ENCODE data around the gene ZNF679. TPM values are rescaled to one million over a fixed set of nuclear protein-coding genes. Genes with fewer than 3 reads are reported as not detected.

ZNF679 gene
- total and polyA plus RNA-seq, 2 of the 13 experiments (the other 11 are each of a cell fraction or from before 2014, with no cell fraction given), result not detected

- no peaks in the 10 kb centered on the region for H3K27me3 ChIP-seq (ENCODE audit: control insufficient read depth in 1 of 2, insufficient read depth in 2 of 2, low read length in 2 of 2)
Measured at GRCh38 chr7:64183827-64184372, 44.4 kb upstream of the ZNF679 start.

More at GRCh38 chr7:64183827-64184372, 44.4 kb upstream of the ZNF679 start:
- no TSS peak for BruUV-seq (replicated peaks)
- 60% methylated on average over 1 of the region's 13 CpGs for WGBS (ENCODE audit: low lambda C conversion rate)
- DNase-seq (ENCODE audit: low spot score) (no peak), ATAC-seq (no peak; the same call in 2 of the 3 replicates), FAIRE-seq (no peak)
- ChIA-PET CTCF (ENCODE audit: low intra/inter-chr PET ratio, low total read pairs) (no interaction called here), POLR2A (no interaction called here)
- H3K9ac ChIP-seq (ENCODE audit: insufficient read depth, low read depth, low read length), result no peak overlapping the region
- no peak for TF ChIP-seq PHF8 (CRISPR knock-in tag; IDR thresholded peaks at IDR 0.05)
- no peak for TF ChIP-seq SP5 (CRISPR knock-in tag; IDR thresholded peaks at IDR 0.05; ENCODE audit: borderline replicate concordance, low read depth)
- TF ChIP-seq SAFB2 (CRISPR knock-in tag; IDR thresholded peaks at IDR 0.05; ENCODE audit: borderline replicate concordance, low read depth), result no peak
- no peak for TF ChIP-seq KAT2B (IDR thresholded peaks at IDR 0.05; ENCODE audit: borderline replicate concordance, low read depth, low read length)
- TF ChIP-seq KDM5B (CRISPR knock-in tag; IDR thresholded peaks at IDR 0.05; ENCODE audit: borderline replicate concordance), result no peak
- TF ChIP-seq STAG1 (CRISPR knock-in tag; IDR thresholded peaks at IDR 0.05), result no peak
- no peak for TF ChIP-seq RFX3 (CRISPR knock-in tag; IDR thresholded peaks at IDR 0.05)
- no peak for TF ChIP-seq DZIP1 (CRISPR knock-in tag; IDR thresholded peaks at IDR 0.05)
- TF ChIP-seq DRAP1 (CRISPR knock-in tag; IDR thresholded peaks at IDR 0.05), result no peak
- TF ChIP-seq NR2F6 (IDR thresholded peaks at IDR 0.05), result no peak
- no peak for TF ChIP-seq NR2F6 (CRISPR knock-in tag; IDR thresholded peaks at IDR 0.05)
- no peak for TF ChIP-seq MATR3 (CRISPR knock-in tag; IDR thresholded peaks at IDR 0.05)
- TF ChIP-seq ZNF124 (CRISPR knock-in tag; IDR thresholded peaks at IDR 0.05), result no peak
- no peak for TF ChIP-seq ZNF432 (CRISPR knock-in tag; IDR thresholded peaks at IDR 0.05; ENCODE audit: borderline replicate concordance)
- TF ChIP-seq ZNF256 (CRISPR knock-in tag; conservative IDR thresholded peaks at IDR 0.05), result no peak
- TF ChIP-seq RNF2 (conservative IDR thresholded peaks at IDR 0.05; ENCODE audit: low read depth), result no peak
- no peak for TF ChIP-seq ZXDC (CRISPR knock-in tag; IDR thresholded peaks at IDR 0.05)
- TF ChIP-seq SRSF1 (optimal IDR thresholded peaks at IDR 0.05; ENCODE audit: low read depth, low read length), result no peak
- no peak for TF ChIP-seq CAMTA2 (CRISPR knock-in tag; IDR thresholded peaks at IDR 0.05; ENCODE audit: borderline replicate concordance)
- TF ChIP-seq MXD3 (CRISPR knock-in tag; IDR thresholded peaks at IDR 0.05), result no peak
- TF ChIP-seq HOXA7 (CRISPR knock-in tag; IDR thresholded peaks at IDR 0.05), result no peak
- no peak overlapping the region for H2AFZ ChIP-seq (ENCODE audit: low read length)
- no peak overlapping the region for H3K4me2 ChIP-seq (ENCODE audit: low read depth, low read length)
- H3K4me3 ChIP-seq (replicated peaks in 1 of 3; ENCODE audit: insufficient read depth in 1 of 3, low read depth in 2 of 3, low read length in 3 of 3), result no peak overlapping the region
- in situ Hi-C loops (cut with HindIII; ENCODE audit: extremely low pct_ligation_motif_present, low pct_unique_long_range_greater_than_20kb) (loop anchor here (25.0 kb wide), 1 partner anchor 428 kb away; no protein-coding TSS in a partner anchor), intact Hi-C loops (cut with micrococcal nuclease; ENCODE audit: unreplicated experiment) (loop anchor here (5.0 kb wide), 1 partner anchor 433 kb away; no protein-coding TSS in a partner anchor)
- H4K20me1 ChIP-seq (ENCODE audit: insufficient read depth, low read length), result no peaks in the 10 kb centered on the region
- H3K36me3 ChIP-seq (replicated peaks in 1 of 2; ENCODE audit: control insufficient read depth in 1 of 2, insufficient read depth in 2 of 2, low read length in 2 of 2), result no peaks in the 10 kb centered on the region
- no peak overlapping the region for H3K27ac ChIP-seq (ENCODE audit: extremely low read length, insufficient read depth, low read length)
- H3K79me2 ChIP-seq (ENCODE audit: insufficient read depth, low read length), result no peaks in the 10 kb centered on the region
- H3K4me1 ChIP-seq (ENCODE audit: insufficient read depth, low read length), result no peaks in the 10 kb centered on the region
- H3K9me3 ChIP-seq (ENCODE audit: low read length), result peaks cover 71% of the 10 kb centered on the region
